Lung (tissue), 12 donors: ENCODE results near the gene AGR2. TPM values are rescaled to one million over a fixed set of nuclear protein-coding genes. Genes with fewer than 3 reads are reported as not detected.

Experiments used
- ATAC-seq: fragments of 200-7000 bp; cut with Tn5 transposase; one replicate; pipeline ENCODE4 v1.9.1; 2020; ENCODE audit warnings: moderate number of reproducible peaks; ENCODE audit not compliant: insufficient read depth, low FRiP score
- DNase-seq, 3 donors: peaks; one replicate each; pipeline ENCODE4 v3.0.0-alpha.2; 2013 to 2017
- H3K27ac ChIP-seq, 2 donors: one replicate each; pipeline ENCODE4 v1.5.1; 2013; ENCODE audit warnings: mild to moderate bottlenecking in 2 of 2, moderate library complexity in 2 of 2, control low read depth in 1 of 2, inconsistent platforms in 1 of 2, low read depth in 1 of 2, low read length in 1 of 2
- H3K27me3 ChIP-seq, 3 donors: one replicate each; pipeline ENCODE4 v1.5.1; 2013; ENCODE audit warnings: low read length in 2 of 3; ENCODE audit not compliant: control insufficient read depth in 3 of 3, insufficient read depth in 3 of 3
- H3K36me3 ChIP-seq, 4 donors: one replicate each; pipeline ENCODE4 v1.5.1; 2013; ENCODE audit warnings: low read length in 4 of 4, mild to moderate bottlenecking in 1 of 4, moderate library complexity in 1 of 4; ENCODE audit not compliant: control insufficient read depth in 4 of 4, insufficient read depth in 4 of 4
- H3K4me1 ChIP-seq, 5 donors: one replicate each; pipeline ENCODE4 v1.5.1; 2013; ENCODE audit warnings: low read length in 5 of 5, mild to moderate bottlenecking in 2 of 5, moderate library complexity in 1 of 5; ENCODE audit not compliant: control insufficient read depth in 5 of 5, insufficient read depth in 5 of 5
- H3K4me3 ChIP-seq: one replicate; pipeline ENCODE4 v1.5.1; 2013; ENCODE audit warnings: mild to moderate bottlenecking, control low read depth, moderate library complexity
- H3K9ac ChIP-seq, 2 donors: one replicate each; pipeline ENCODE4 v1.5.1; 2013; ENCODE audit warnings: low read length in 2 of 2, control low read depth in 1 of 2; ENCODE audit not compliant: insufficient read depth in 1 of 2
- H3K9me3 ChIP-seq, 4 donors: one replicate each; pipeline ENCODE4 v1.5.1; 2013; ENCODE audit warnings: low read length in 3 of 4, mild to moderate bottlenecking in 1 of 4, moderate library complexity in 1 of 4; ENCODE audit not compliant: control insufficient read depth in 4 of 4, insufficient read depth in 3 of 4
- CTCF ChIP-seq: IDR thresholded peaks from 2 replicates; pipeline ENCODE4 v1.5.1; 2012; ENCODE audit warnings: mild to moderate bottlenecking; ENCODE audit errors: control extremely low read depth, extremely low read depth
- WGBS, 2 donors: extraction: QIAGEN DNeasy Blood & Tissue Kit; methylation state at CpG; one replicate each; pipeline ENCODE4 v1.1.7; 2013; 5-methylcytosine and 5-hydroxymethylcytosine counted together
- polyA plus RNA-seq, 2 donors: library from polyadenylated mRNA; stranded (reverse); fragments of 200-250 nt; gene quantifications; one replicate each; pipeline ENCODE4 v1.2.1, GENCODE V29; 2013
- total RNA-seq, 2 donors: library from RNA; depleted of rRNA in 1 of 2; stranded (reverse); fragments of >200 nt in 1 of 2; gene quantifications; one replicate each; pipeline ENCODE4 v1.2.1, GENCODE V29; 2014 to 2021
- donor health status: control.
- donor health status: control.
- donor health status: Bipolar disorder and iron deficiency.
- donor health status: healthy.
- donor health status: DM: yes; HTN: yes; CAD: no.

Gene AGR2
- total and polyA plus RNA-seq, 4 donors = 137 to 420 (median 290) TPM

DNA sequence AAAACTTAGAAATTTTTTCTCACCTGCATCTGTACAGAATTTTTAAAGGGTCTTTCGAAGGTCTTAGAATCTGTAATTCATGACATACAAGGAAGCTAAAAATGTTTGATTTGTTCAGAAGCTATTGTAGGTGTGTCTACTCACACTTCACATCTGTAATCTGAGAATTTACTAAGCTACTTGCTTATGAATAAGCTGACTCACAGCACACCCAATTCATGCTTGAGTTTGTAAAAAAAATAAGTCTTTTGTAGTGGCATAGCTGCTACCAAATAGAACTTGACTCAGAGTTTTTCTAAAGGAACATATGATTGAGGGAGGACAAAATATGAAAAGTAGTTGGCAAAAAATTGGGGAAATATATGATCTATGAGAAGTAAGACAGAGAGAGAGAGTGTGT, 12.7 kb upstream of the AGR2 start:
- whole genome bisulfite sequencing, 2 donors = 76 to 81% methylated on average over 1 of the region's 1 CpG
- no peak for TF ChIP-seq CTCF
- DNase-seq = peak in 1 of 3 donors; percentile 27
- no peak overlapping the region for H3K9ac ChIP-seq
- H3K9me3 ChIP-seq = peaks cover 0 to 1% (median 0%) of the 10 kb centered on the region in 4 donors
- no peak for ATAC-seq
- H3K4me1 ChIP-seq = peaks cover 0 to 1% (median 0%) of the 10 kb centered on the region in 5 donors
- no peaks in the 10 kb centered on the region for H3K27me3 ChIP-seq
- no peaks in the 10 kb centered on the region for H3K36me3 ChIP-seq
- H3K27ac ChIP-seq = no peak overlapping the region
- no peak overlapping the region for H3K4me3 ChIP-seq

- Histone ChIP-seq H3K9ac (no peak overlapping the region), H3K9me3 (peaks cover 0 to 1% (median 0%) of the 10 kb centered on the region in 4 donors), H3K36me3 (no peaks in the 10 kb centered on the region), H3K4me3 (no peak overlapping the region), H3K27me3 (no peaks in the 10 kb centered on the region), H3K4me1 (peaks cover 0 to 1% (median 0%) of the 10 kb centered on the region in 5 donors), H3K27ac (no peak overlapping the region)
- no peak for TF ChIP-seq CTCF
- ATAC-seq (no peak), DNase-seq (no peak)
- WGBS, 2 donors = 11 to 74% methylated on average over 2 of the region's 2 CpGs
Measured at GRCh38 chr7:16816824-16817223, 12.0 kb upstream of the AGR2 start.

DNA sequence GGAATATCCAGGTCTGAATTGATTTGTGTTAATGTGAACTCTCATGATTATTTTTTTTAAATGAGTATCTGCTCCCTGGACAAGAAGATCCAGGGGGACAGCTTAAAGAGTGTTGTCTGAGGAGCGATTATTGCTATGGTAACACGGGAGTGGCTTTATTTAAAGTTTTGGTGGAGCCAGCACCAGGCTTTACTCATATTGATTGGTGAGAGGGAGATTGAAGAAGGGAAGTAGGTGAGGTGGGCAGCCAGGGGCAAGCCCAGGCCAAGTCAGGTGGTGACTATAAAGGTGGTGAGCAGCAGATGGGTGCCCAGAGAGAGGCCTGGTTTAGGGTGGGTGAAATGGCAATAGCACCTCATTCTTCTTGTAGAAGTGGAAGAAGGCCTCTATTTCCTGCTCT, 10.2 kb upstream of the AGR2 start:
- ATAC-seq (no peak), DNase-seq (no peak)
- Histone ChIP-seq H3K27ac (no peak overlapping the region), H3K9ac (no peak overlapping the region), H3K9me3 (peaks cover 0 to 1% (median 0%) of the 10 kb centered on the region in 4 donors), H3K4me3 (no peak overlapping the region), H3K4me1 (peaks cover 0 to 1% (median 0%) of the 10 kb centered on the region in 5 donors), H3K36me3 (no peaks in the 10 kb centered on the region), H3K27me3 (no peaks in the 10 kb centered on the region)
- TF ChIP-seq CTCF = no peak
- 90 to 96% methylated on average over 2 of the region's 2 CpGs for WGBS, 2 donors

DNA sequence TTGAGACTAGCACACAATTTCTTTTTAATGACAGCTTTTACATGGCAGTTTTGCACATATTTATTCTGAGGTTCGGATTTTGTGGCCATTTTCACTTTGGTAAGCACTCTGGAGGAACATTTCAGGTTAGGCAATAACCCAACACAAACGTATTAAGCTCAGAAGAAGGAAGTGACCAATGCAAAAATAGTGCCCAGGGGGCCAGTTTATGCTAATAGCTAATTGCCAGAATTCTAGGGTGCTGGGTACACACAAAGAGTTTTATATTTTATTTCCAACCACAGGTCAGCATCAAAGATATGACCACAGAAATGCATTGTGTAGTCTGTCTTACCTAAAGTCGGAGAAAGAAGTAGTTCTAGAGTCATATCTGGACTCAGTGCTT, 8.4 kb upstream of the AGR2 start:
- no peak for ATAC-seq
- 47 to 51% methylated on average over 3 of the region's 3 CpGs for WGBS, 2 donors
- H3K9me3 ChIP-seq = peaks cover 0 to 1% (median 0%) of the 10 kb centered on the region in 4 donors
- H3K36me3 ChIP-seq = no peaks in the 10 kb centered on the region
- H3K4me1 ChIP-seq = peaks cover 0 to 1% (median 0%) of the 10 kb centered on the region in 5 donors
- H3K27me3 ChIP-seq = no peaks in the 10 kb centered on the region
- H3K9ac ChIP-seq = no peak overlapping the region
- no peak for TF ChIP-seq CTCF
- DNase-seq = no peak
- H3K4me3 ChIP-seq = no peak overlapping the region
- H3K27ac ChIP-seq = no peak overlapping the region
